ENCODE data around the gene AGK. TPM values are rescaled to one million over a fixed set of nuclear protein-coding genes. Genes with fewer than 3 reads are reported as not detected.

Gene AGK
- total and polyA plus RNA-seq, 2 experiments from 2014 or later = 21.9 to 37.9 TPM

DNA sequence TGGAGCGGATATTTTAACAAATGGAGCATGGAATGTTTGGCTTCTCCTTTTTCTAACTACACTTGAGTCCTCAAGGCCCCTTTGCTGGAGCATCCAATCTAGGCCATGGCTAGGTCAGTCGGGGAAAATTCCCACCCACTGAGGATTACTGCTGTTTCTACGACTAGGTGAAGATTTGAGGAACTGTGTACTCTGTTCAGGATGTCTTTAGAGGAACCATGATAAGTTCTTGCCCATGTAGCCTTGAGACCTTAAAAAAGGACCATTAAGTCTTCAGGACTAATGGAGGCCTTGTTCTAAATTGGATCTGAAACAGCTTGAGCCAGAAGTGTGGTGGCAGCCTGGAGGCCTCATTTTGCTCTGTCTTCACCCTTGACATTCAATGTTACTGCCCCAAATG is 6.2 kb downstream of the AGK start:
- peaks cover 75% of the 10 kb centered on the region for H3K36me3 Mint-ChIP-seq (ENCODE audit: low read depth)

More for the DNA sequence above, 6.2 kb downstream of the AGK start:
- Mint-ChIP-seq H3K9me3 (peaks cover 7% of the 10 kb centered on the region; the same call in 1 of the 3 replicates), H3K27ac (no peak overlapping the region), H3K4me3 (no peak overlapping the region), H3K27me3 (ENCODE audit: insufficient read depth, low read depth, poor library complexity) (no peaks in the 10 kb centered on the region), H3K4me1 (peaks cover 13% of the 10 kb centered on the region)
- peaks cover 10% of the 10 kb centered on the region for H3K36me3 ChIP-seq (ENCODE audit: insufficient read depth)
- H3K27ac ChIP-seq (ENCODE audit: low read depth) = no peak overlapping the region
- ATAC-seq (no peak), DNase-seq (ENCODE audit: low spot score) (no peak)
- no peak overlapping the region for H2AFZ ChIP-seq
- TF ChIP-seq, protein P1, sequence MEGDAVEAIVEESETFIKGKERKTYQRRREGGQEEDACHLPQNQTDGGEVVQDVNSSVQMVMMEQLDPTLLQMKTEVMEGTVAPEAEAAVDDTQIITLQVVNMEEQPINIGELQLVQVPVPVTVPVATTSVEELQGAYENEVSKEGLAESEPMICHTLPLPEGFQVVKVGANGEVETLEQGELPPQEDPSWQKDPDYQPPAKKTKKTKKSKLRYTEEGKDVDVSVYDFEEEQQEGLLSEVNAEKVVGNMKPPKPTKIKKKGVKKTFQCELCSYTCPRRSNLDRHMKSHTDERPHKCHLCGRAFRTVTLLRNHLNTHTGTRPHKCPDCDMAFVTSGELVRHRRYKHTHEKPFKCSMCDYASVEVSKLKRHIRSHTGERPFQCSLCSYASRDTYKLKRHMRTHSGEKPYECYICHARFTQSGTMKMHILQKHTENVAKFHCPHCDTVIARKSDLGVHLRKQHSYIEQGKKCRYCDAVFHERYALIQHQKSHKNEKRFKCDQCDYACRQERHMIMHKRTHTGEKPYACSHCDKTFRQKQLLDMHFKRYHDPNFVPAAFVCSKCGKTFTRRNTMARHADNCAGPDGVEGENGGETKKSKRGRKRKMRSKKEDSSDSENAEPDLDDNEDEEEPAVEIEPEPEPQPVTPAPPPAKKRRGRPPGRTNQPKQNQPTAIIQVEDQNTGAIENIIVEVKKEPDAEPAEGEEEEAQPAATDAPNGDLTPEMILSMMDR (conservative IDR thresholded peaks at IDR 0.05; ENCODE audit: low read depth in 2 of 2) = no peak
- TF ChIP-seq POLR2AphosphoS5 (IDR thresholded peaks at IDR 0.05; ENCODE audit: low read depth) (no peak), ZNF331 (CRISPR knock-in tag; IDR thresholded peaks at IDR 0.05; ENCODE audit: low read depth) (no peak), ZNF114 (CRISPR knock-in tag; IDR thresholded peaks at IDR 0.05) (no peak), NANOG (IDR thresholded peaks at IDR 0.05; ENCODE audit: borderline replicate concordance) (no peak), CREB1 (CRISPR knock-in tag; IDR thresholded peaks at IDR 0.05; ENCODE audit: low read depth) (no peak)
- TF ChIP-seq, protein P2, sequence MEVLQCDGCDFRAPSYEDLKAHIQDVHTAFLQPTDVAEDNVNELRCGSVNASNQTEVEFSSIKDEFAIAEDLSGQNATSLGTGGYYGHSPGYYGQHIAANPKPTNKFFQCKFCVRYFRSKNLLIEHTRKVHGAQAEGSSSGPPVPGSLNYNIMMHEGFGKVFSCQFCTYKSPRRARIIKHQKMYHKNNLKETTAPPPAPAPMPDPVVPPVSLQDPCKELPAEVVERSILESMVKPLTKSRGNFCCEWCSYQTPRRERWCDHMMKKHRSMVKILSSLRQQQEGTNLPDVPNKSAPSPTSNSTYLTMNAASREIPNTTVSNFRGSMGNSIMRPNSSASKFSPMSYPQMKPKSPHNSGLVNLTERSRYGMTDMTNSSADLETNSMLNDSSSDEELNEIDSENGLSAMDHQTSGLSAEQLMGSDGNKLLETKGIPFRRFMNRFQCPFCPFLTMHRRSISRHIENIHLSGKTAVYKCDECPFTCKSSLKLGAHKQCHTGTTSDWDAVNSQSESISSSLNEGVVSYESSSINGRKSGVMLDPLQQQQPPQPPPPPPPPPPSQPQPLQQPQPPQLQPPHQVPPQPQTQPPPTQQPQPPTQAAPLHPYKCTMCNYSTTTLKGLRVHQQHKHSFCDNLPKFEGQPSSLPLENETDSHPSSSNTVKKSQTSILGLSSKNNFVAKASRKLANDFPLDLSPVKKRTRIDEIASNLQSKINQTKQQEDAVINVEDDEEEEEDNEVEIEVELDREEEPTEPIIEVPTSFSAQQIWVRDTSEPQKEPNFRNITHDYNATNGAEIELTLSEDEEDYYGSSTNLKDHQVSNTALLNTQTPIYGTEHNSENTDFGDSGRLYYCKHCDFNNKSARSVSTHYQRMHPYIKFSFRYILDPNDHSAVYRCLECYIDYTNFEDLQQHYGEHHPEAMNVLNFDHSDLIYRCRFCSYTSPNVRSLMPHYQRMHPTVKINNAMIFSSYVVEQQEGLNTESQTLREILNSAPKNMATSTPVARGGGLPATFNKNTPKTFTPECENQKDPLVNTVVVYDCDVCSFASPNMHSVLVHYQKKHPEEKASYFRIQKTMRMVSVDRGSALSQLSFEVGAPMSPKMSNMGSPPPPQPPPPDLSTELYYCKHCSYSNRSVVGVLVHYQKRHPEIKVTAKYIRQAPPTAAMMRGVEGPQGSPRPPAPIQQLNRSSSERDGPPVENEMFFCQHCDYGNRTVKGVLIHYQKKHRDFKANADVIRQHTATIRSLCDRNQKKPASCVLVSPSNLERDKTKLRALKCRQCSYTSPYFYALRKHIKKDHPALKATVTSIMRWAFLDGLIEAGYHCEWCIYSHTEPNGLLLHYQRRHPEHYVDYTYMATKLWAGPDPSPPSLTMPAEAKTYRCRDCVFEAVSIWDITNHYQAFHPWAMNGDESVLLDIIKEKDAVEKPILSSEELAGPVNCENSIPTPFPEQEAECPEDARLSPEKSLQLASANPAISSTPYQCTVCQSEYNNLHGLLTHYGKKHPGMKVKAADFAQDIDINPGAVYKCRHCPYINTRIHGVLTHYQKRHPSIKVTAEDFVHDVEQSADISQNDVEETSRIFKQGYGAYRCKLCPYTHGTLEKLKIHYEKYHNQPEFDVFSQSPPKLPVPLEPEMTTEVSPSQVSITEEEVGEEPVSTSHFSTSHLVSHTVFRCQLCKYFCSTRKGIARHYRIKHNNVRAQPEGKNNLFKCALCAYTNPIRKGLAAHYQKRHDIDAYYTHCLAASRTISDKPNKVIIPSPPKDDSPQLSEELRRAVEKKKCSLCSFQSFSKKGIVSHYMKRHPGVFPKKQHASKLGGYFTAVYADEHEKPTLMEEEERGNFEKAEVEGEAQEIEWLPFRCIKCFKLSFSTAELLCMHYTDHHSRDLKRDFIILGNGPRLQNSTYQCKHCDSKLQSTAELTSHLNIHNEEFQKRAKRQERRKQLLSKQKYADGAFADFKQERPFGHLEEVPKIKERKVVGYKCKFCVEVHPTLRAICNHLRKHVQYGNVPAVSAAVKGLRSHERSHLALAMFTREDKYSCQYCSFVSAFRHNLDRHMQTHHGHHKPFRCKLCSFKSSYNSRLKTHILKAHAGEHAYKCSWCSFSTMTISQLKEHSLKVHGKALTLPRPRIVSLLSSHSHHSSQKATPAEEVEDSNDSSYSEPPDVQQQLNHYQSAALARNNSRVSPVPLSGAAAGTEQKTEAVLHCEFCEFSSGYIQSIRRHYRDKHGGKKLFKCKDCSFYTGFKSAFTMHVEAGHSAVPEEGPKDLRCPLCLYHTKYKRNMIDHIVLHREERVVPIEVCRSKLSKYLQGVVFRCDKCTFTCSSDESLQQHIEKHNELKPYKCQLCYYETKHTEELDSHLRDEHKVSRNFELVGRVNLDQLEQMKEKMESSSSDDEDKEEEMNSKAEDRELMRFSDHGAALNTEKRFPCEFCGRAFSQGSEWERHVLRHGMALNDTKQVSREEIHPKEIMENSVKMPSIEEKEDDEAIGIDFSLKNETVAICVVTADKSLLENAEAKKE (CRISPR knock-in tag; IDR thresholded peaks at IDR 0.05) = no peak
- TF ChIP-seq, protein P3, sequence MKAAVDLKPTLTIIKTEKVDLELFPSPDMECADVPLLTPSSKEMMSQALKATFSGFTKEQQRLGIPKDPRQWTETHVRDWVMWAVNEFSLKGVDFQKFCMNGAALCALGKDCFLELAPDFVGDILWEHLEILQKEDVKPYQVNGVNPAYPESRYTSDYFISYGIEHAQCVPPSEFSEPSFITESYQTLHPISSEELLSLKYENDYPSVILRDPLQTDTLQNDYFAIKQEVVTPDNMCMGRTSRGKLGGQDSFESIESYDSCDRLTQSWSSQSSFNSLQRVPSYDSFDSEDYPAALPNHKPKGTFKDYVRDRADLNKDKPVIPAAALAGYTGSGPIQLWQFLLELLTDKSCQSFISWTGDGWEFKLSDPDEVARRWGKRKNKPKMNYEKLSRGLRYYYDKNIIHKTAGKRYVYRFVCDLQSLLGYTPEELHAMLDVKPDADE (IDR thresholded peaks at IDR 0.05) = no peak
- TF ChIP-seq, protein P4, sequence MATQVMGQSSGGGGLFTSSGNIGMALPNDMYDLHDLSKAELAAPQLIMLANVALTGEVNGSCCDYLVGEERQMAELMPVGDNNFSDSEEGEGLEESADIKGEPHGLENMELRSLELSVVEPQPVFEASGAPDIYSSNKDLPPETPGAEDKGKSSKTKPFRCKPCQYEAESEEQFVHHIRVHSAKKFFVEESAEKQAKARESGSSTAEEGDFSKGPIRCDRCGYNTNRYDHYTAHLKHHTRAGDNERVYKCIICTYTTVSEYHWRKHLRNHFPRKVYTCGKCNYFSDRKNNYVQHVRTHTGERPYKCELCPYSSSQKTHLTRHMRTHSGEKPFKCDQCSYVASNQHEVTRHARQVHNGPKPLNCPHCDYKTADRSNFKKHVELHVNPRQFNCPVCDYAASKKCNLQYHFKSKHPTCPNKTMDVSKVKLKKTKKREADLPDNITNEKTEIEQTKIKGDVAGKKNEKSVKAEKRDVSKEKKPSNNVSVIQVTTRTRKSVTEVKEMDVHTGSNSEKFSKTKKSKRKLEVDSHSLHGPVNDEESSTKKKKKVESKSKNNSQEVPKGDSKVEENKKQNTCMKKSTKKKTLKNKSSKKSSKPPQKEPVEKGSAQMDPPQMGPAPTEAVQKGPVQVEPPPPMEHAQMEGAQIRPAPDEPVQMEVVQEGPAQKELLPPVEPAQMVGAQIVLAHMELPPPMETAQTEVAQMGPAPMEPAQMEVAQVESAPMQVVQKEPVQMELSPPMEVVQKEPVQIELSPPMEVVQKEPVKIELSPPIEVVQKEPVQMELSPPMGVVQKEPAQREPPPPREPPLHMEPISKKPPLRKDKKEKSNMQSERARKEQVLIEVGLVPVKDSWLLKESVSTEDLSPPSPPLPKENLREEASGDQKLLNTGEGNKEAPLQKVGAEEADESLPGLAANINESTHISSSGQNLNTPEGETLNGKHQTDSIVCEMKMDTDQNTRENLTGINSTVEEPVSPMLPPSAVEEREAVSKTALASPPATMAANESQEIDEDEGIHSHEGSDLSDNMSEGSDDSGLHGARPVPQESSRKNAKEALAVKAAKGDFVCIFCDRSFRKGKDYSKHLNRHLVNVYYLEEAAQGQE (IDR thresholded peaks at IDR 0.05; ENCODE audit: unreplicated experiment) = no peak
- no peaks in the 10 kb centered on the region for H4K20me1 ChIP-seq (replicated peaks; ENCODE audit: insufficient read depth)
- H3K4me2 ChIP-seq = no peak overlapping the region
- no peak overlapping the region for H3K4me3 ChIP-seq
- 0 out of 2 replicates have a peak, but pooled peaks cover 3% of the 10 kb centered on the region for H3K4me1 ChIP-seq (ENCODE audit: insufficient read depth)
- no peaks in the 10 kb centered on the region for H3K27me3 ChIP-seq (ENCODE audit: insufficient read depth)
- peaks cover 25% of the 10 kb centered on the region for H3K79me2 ChIP-seq (replicated peaks; ENCODE audit: insufficient read depth)
- no peaks in the 10 kb centered on the region for H3K9me2 ChIP-seq (ENCODE audit: insufficient read depth)
- peaks cover 2% of the 10 kb centered on the region; the same call in 1 of the 2 replicates for H3F3A ChIP-seq (replicated peaks; ENCODE audit: low read depth)
